H1 (cell line): ENCODE measurements around the gene AFAP1L2. TPM values are rescaled to one million over a fixed set of nuclear protein-coding genes. Genes with fewer than 3 reads are reported as not detected.

ENCODE experiments used
- CTCF ChIA-PET: fragments of 300-600 bp; sonication (Branson Sonifier 250); formaldehyde crosslinking; loops from one replicate; lab custom pipeline; 2021; ENCODE audit not compliant: partially characterized antibody; lab: Charles Lee
- POLR2A ChIA-PET: fragments of 300-600 bp; sonication (Branson Sonifier 250); formaldehyde crosslinking; loops from one replicate; lab custom pipeline; 2021; ENCODE audit warnings: inconsistent platforms; ENCODE audit not compliant: partially characterized antibody; lab: Charles Lee
- DNase-seq, 2 experiments: peaks; one replicate each; pipeline versions ENCODE4 v3.0.0 to v3.0.0-alpha.2; 2010 to 2022; ENCODE audit warnings: low spot score in 2 of 2, low read depth in 1 of 2, mixed read lengths in 1 of 2
- FAIRE-seq: peaks from 2 replicates; lab custom pipeline; 2011; peaks lifted over from hg19 to GRCh38; lab: Jason Lieb, UNC
- H2AFZ ChIP-seq: 2 replicates; pipeline ENCODE4 v1.8.1; 2012; ENCODE audit warnings: low read length, inconsistent platforms
- H2AK5ac ChIP-seq: 2 replicates; pipeline ENCODE4 v1.6.1; 2013; ENCODE audit warnings: low read depth, low read length
- H2BK120ac ChIP-seq: replicated peaks from 2 replicates; pipeline ENCODE3; 2013; ENCODE audit warnings: low read depth, low read length, inconsistent platforms
- H2BK12ac ChIP-seq: 2 replicates; pipeline ENCODE4 v1.6.1; 2013; ENCODE audit warnings: low read depth, low read length
- H2BK15ac ChIP-seq: 2 replicates; pipeline ENCODE4 v1.6.1; 2013; ENCODE audit warnings: low read length
- H2BK20ac ChIP-seq: 2 replicates; pipeline ENCODE4 v1.6.1; 2013; ENCODE audit warnings: low read length
- H2BK5ac ChIP-seq: 2 replicates; pipeline ENCODE4 v1.6.1; 2013; ENCODE audit warnings: low read depth, low read length
- H3K14ac ChIP-seq: 2 replicates; pipeline ENCODE4 v1.6.1; 2013; ENCODE audit warnings: inconsistent platforms; ENCODE audit not compliant: insufficient read length
- H3K18ac ChIP-seq: 2 replicates; pipeline ENCODE4 v1.6.1; 2013; ENCODE audit warnings: low read length; ENCODE audit errors: extremely low read depth
- H3K23ac ChIP-seq: 2 replicates; pipeline ENCODE4 v1.6.1; 2013; ENCODE audit warnings: inconsistent platforms; ENCODE audit not compliant: insufficient read length
- H3K23me2 ChIP-seq: 2 replicates; pipeline ENCODE4 v1.6.1; 2013; ENCODE audit warnings: low read depth, low read length
- H3K27ac ChIP-seq: 2 replicates; pipeline ENCODE4 v1.6.1; 2011; ENCODE audit warnings: low read depth, low read length, inconsistent platforms
- H3K27me3 ChIP-seq, 4 experiments: replicated peaks in 1 of 4; 1 replicate in 1 of 4; 2 replicates in 3 of 4; pipeline versions ENCODE4 v1.6.1 to v1.8.1; 2011 to 2013; ENCODE audit warnings: low read length in 3 of 4, mild to moderate bottlenecking in 3 of 4, inconsistent platforms in 2 of 4, mixed read lengths in 2 of 4, moderate library complexity in 1 of 4; ENCODE audit not compliant: control insufficient read depth in 3 of 4, insufficient read depth in 3 of 4; ENCODE audit errors: extremely low read depth in 1 of 4
- H3K36me3 ChIP-seq, 4 experiments: 2 replicates each; pipeline versions ENCODE4 v1.6.1 to v1.8.1; 2011 to 2013; ENCODE audit warnings: mild to moderate bottlenecking in 4 of 4, low read length in 3 of 4, moderate library complexity in 2 of 4, control low read depth in 1 of 4, inconsistent platforms in 1 of 4; ENCODE audit not compliant: insufficient read depth in 4 of 4, control insufficient read depth in 2 of 4
- H3K4ac ChIP-seq: replicated peaks from 2 replicates; pipeline ENCODE3; 2013; ENCODE audit warnings: low read length, low read depth, mixed read lengths, inconsistent platforms; ENCODE audit not compliant: insufficient read length
- H3K4me1 ChIP-seq, 4 experiments: replicated peaks in 1 of 4; 1 replicate in 1 of 4; 2 replicates in 3 of 4; pipeline versions ENCODE4 v1.6.1 to v1.8.1; 2011 to 2013; ENCODE audit warnings: low read length in 3 of 4, inconsistent platforms in 2 of 4, mixed read lengths in 1 of 4; ENCODE audit not compliant: insufficient read depth in 4 of 4, control insufficient read depth in 3 of 4
- H3K4me2 ChIP-seq, 2 experiments: 2 replicates each; pipeline versions ENCODE4 v1.6.1 to v1.8.1; 2011 to 2013; ENCODE audit warnings: low read depth in 2 of 2, low read length in 2 of 2, control low read depth in 1 of 2, inconsistent platforms in 1 of 2, mild to moderate bottlenecking in 1 of 2; ENCODE audit not compliant: insufficient read depth in 1 of 2
- H3K4me3 ChIP-seq, 4 experiments: fragments of 200-600, 300-600 bp in 1 of 4; sonication (generic), shearing (Covaris generic), sonication (Bioruptor Twin) in 1 of 4; 2 replicates each; pipeline versions ENCODE4 v1.5.1 to v1.8.1; 2011 to 2016; ENCODE audit warnings: low read length in 4 of 4, low read depth in 3 of 4, control low read depth in 2 of 4, inconsistent platforms in 2 of 4, mild to moderate bottlenecking in 2 of 4, mixed read lengths in 1 of 4, moderate library complexity in 1 of 4; ENCODE audit not compliant: insufficient read depth in 2 of 4; ENCODE audit errors: extremely low read depth in 1 of 4
- H3K56ac ChIP-seq: replicated peaks from 2 replicates; pipeline ENCODE3; 2013; ENCODE audit warnings: low read depth, mild to moderate bottlenecking, mixed read lengths, low read length, inconsistent platforms; ENCODE audit not compliant: insufficient read length
- H3K79me1 ChIP-seq: 2 replicates; pipeline ENCODE4 v1.6.1; 2013; ENCODE audit warnings: low read depth, low read length, control low read depth
- H3K79me2 ChIP-seq, 2 experiments: 2 replicates each; pipeline versions ENCODE4 v1.6.1 to v1.8.1; 2012 to 2013; ENCODE audit warnings: low read length in 2 of 2, mild to moderate bottlenecking in 2 of 2, inconsistent platforms in 1 of 2; ENCODE audit not compliant: insufficient read depth in 2 of 2, control insufficient read depth in 1 of 2
- H3K9ac ChIP-seq, 4 experiments: replicated peaks in 1 of 4; 1 replicate in 1 of 4; 2 replicates in 3 of 4; pipeline versions ENCODE4 v1.6.1 to v1.8.1; 2011 to 2013; ENCODE audit warnings: low read depth in 3 of 4, low read length in 3 of 4, control low read depth in 2 of 4, mild to moderate bottlenecking in 2 of 4, moderate library complexity in 2 of 4, inconsistent platforms in 1 of 4; ENCODE audit errors: extremely low read depth in 1 of 4
- H3K9me3 ChIP-seq, 2 experiments: 2 replicates each; pipeline versions ENCODE4 v1.6.1 to v1.8.1; 2012 to 2013; ENCODE audit warnings: mild to moderate bottlenecking in 2 of 2, moderate library complexity in 2 of 2, control low read depth in 1 of 2, inconsistent platforms in 1 of 2, low read depth in 1 of 2, low read length in 1 of 2, mixed read lengths in 1 of 2; ENCODE audit not compliant: insufficient read depth in 2 of 2
- H4K20me1 ChIP-seq, 2 experiments: replicated peaks in 1 of 2; 2 replicates each; pipeline versions ENCODE3 to v1.8.1; 2011 to 2013; ENCODE audit warnings: inconsistent platforms in 2 of 2, low read length in 2 of 2, mild to moderate bottlenecking in 1 of 2; ENCODE audit not compliant: insufficient read depth in 2 of 2, control insufficient read depth in 1 of 2
- H4K5ac ChIP-seq: 2 replicates; pipeline ENCODE4 v1.6.1; 2013; ENCODE audit warnings: low read length, low read depth, mixed read lengths, inconsistent platforms; ENCODE audit not compliant: insufficient read length
- H4K8ac ChIP-seq: 2 replicates; pipeline ENCODE4 v1.8.0; 2013; ENCODE audit warnings: mild to moderate bottlenecking, moderate library complexity, low read length, inconsistent platforms; ENCODE audit not compliant: insufficient read depth; ENCODE audit errors: extremely low read depth
- H4K91ac ChIP-seq: replicated peaks from 2 replicates; pipeline ENCODE3; 2013; ENCODE audit warnings: low read length, mixed read lengths, inconsistent platforms; ENCODE audit not compliant: insufficient read length
- TBP ChIP-seq: IDR thresholded peaks from 2 replicates; pipeline ENCODE4 v1.6.1; 2011; ENCODE audit warnings: low read depth, low read length, improper control_type of control experiment
- WGBS, 2 experiments: shearing (Covaris generic) in 1 of 2; methylation state at CpG; one replicate each; pipeline versions ENCODE4 v1.1.6 to v1.1.7; 2013 to 2015; ENCODE audit warnings: low lambda C conversion rate in 2 of 2, mixed read lengths in 2 of 2, inconsistent platforms in 1 of 2, low coverage in 1 of 2, missing lambda C conversion rate in 1 of 2; ENCODE audit not compliant: insufficient replicate concordance in 2 of 2, insufficient coverage in 1 of 2, insufficient read length in 1 of 2; ENCODE audit errors: extremely low coverage in 1 of 2, missing lambda C conversion rate in 1 of 2; 5-methylcytosine and 5-hydroxymethylcytosine counted together
- polyA plus RNA-seq, 7 experiments: library from polyadenylated mRNA; depleted of rRNA in 3 of 7; stranded (reverse) in 5 of 7; unstranded in 2 of 7; fragments of >200 nt in 5 of 7; fragments of 200-250 nt in 2 of 7; gene quantifications; 1 replicate in 5 of 7; 2 replicates in 1 of 7; 4 replicates in 1 of 7; pipeline versions ENCODE4 v1.2.1 to v1.2.3, GENCODE V29; 2011 to 2013; ENCODE audit warnings: missing spikeins in 2 of 7, mixed read lengths in 2 of 7
- total RNA-seq: library from RNA; stranded (reverse); fragmentation: NEBNext Ultra II Directional; extraction: Animal tissue kit (Norgen Biotek cat#: 25700); gene quantifications from 2 replicates; pipeline ENCODE4 v1.2.1, GENCODE V29; 2021

The AFAP1L2 gene
- total and polyA plus RNA-seq, 2 of the 8 experiments (the other 6 are each of a cell fraction or from before 2014, with no cell fraction given) = 3.9 to 6.4 TPM

DNA sequence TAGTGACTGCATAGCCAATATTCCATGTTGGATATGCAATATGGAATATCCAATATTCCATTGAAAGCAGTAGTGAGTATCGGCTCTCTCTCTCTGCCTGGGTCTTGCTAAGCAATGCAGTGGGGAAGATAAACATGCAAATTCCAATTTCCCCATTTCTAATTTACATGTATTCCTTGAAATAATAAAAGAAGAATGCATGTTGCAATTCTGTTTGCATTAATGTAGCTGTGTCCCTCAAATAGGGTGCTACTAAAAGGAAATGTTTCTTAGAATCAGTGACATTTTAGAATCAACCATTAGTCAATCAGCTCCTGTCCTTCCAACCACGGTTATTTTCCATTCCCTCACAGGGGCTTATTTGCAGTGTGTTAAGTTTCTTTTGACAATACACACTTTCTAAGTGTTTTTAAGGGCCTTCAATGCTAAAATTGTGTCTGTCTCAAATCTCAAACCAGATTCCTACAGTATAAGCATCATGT, 46.7 kb downstream of the AFAP1L2 start:
- H3K9ac ChIP-seq = no peak overlapping the region
- H2BK5ac ChIP-seq = no peak overlapping the region
- no peak overlapping the region for H2BK12ac ChIP-seq
- no peak overlapping the region for H4K91ac ChIP-seq
- no peaks in the 10 kb centered on the region for H3K36me3 ChIP-seq
- no peak overlapping the region for H2AFZ ChIP-seq
- no peak overlapping the region for H3K4me2 ChIP-seq
- no peak overlapping the region for H3K27ac ChIP-seq
- no peaks in the 10 kb centered on the region for H4K20me1 ChIP-seq
- no peak overlapping the region for H2AK5ac ChIP-seq
- H3K23ac ChIP-seq = no peak overlapping the region
- no peak for TF ChIP-seq TBP
- H3K79me1 ChIP-seq = no peaks in the 10 kb centered on the region
- no peak overlapping the region for H2BK15ac ChIP-seq
- CTCF ChIA-PET = interaction anchor here (0.7 to 1.9 kb wide), 6 partner anchors 10 to 192 kb away, joined by 3 to 13 read pairs (median 3); partner anchors contain the start of gene AFAP1L2
- no peak overlapping the region for H4K5ac ChIP-seq
- no peak overlapping the region for H3K18ac ChIP-seq
- WGBS, 2 experiments = 85% methylated on average over 2 of the region's 2 CpGs; no CpG with 5 or more reads in 1 of the 2 experiments
- DNase-seq (no peak), FAIRE-seq (no peak)
- no peak overlapping the region for H4K8ac ChIP-seq
- POLR2A ChIA-PET = no interaction called here
- H3K9me3 ChIP-seq = no peaks in the 10 kb centered on the region
- H2BK120ac ChIP-seq = no peak overlapping the region
- peaks cover 3 to 9% (median 5%) of the 10 kb centered on the region in 4 experiments; a peak in 4 of 7 replicates for H3K4me1 ChIP-seq
- no peak overlapping the region for H3K14ac ChIP-seq
- no peaks in the 10 kb centered on the region for H3K27me3 ChIP-seq
- H3K23me2 ChIP-seq = no peaks in the 10 kb centered on the region
- H3K56ac ChIP-seq = no peak overlapping the region
- no peak overlapping the region for H3K4ac ChIP-seq
- H3K79me2 ChIP-seq = no peaks in the 10 kb centered on the region
- H2BK20ac ChIP-seq = no peak overlapping the region
- no peak overlapping the region for H3K4me3 ChIP-seq
